ENCODE data around the gene IRX5. TPM values are rescaled to one million over a fixed set of nuclear protein-coding genes. Genes with fewer than 3 reads are reported as not detected.

The IRX5 gene
- total RNA-seq, 1 experiment from 2014 or later = 0.86 TPM

- no TSS peak for BruUV-seq (replicated peaks)
- intact Hi-C loops (cut with micrococcal nuclease) = loop anchor here (10.0 kb wide), 1 partner anchor 308 kb away; no protein-coding TSS in a partner anchor
- no peak overlapping the region for H3K4me2 ChIP-seq (ENCODE audit: low read length)
- ATAC-seq = no peak
- peaks cover 34% of the 10 kb centered on the region; the same call in 1 of the 2 replicates for H3K27me3 ChIP-seq (ENCODE audit: insufficient read depth, low read length)
- no peak overlapping the region for H3K9ac ChIP-seq (ENCODE audit: low read length)
- CTCF ChIA-PET = interaction anchor here (1.0 kb wide), 1 partner anchor 12 kb away, joined by 3 read pairs; no protein-coding TSS in a partner anchor
- TF ChIP-seq ELF1 (IDR thresholded peaks at IDR 0.05; ENCODE audit: borderline replicate concordance, low read depth) (no peak), REST (IDR thresholded peaks at IDR 0.05; ENCODE audit: low read depth) (no peak), SP1 (IDR thresholded peaks at IDR 0.05; ENCODE audit: low read depth) (no peak), POLR2AphosphoS5 (IDR thresholded peaks at IDR 0.05; ENCODE audit: low read depth, low read length) (no peak), ZNF274 (IDR thresholded peaks at IDR 0.05; ENCODE audit: low read depth, low read length) (no peak), SIN3A (IDR thresholded peaks at IDR 0.05; ENCODE audit: low read depth) (no peak), TCF7L2 (IDR thresholded peaks at IDR 0.05; ENCODE audit: borderline replicate concordance, extremely low read depth, insufficient read depth, insufficient read length) (no peak)
- TF ChIP-seq, protein P1, sequence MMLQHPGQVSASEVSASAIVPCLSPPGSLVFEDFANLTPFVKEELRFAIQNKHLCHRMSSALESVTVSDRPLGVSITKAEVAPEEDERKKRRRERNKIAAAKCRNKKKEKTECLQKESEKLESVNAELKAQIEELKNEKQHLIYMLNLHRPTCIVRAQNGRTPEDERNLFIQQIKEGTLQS (IDR thresholded peaks at IDR 0.05) = no peak
- TF ChIP-seq, protein P2, sequence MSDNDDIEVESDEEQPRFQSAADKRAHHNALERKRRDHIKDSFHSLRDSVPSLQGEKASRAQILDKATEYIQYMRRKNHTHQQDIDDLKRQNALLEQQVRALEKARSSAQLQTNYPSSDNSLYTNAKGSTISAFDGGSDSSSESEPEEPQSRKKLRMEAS (IDR thresholded peaks at IDR 0.05) = no peak
- RAD21 ChIA-PET (ENCODE audit: low non-redundant PET in 1 of 2, low total read pairs in 2 of 2, uncharacterized antibody in 2 of 2, unreplicated experiment in 2 of 2) = no interaction called here
- POLR2A ChIA-PET = no interaction called here
- H3K9me3 ChIP-seq (ENCODE audit: control insufficient read depth in 1 of 2, insufficient read depth in 1 of 2, low read depth in 1 of 2, low read length in 2 of 2) = no peaks in the 10 kb centered on the region
- no peaks in the 10 kb centered on the region for H3K4me1 ChIP-seq (ENCODE audit: control insufficient read depth in 1 of 2, insufficient read depth in 2 of 2, low read length in 2 of 2)
- H2AFZ ChIP-seq (ENCODE audit: low read depth, low read length, poor library complexity, severe bottlenecking) = no peak overlapping the region
- no peak overlapping the region for H3K27ac ChIP-seq (ENCODE audit: low read depth, low read length)
- no peaks in the 10 kb centered on the region for H4K20me1 ChIP-seq (ENCODE audit: insufficient read depth)
- H3K79me2 ChIP-seq (ENCODE audit: insufficient read depth, low read length) = no peaks in the 10 kb centered on the region
- no peaks in the 10 kb centered on the region for H3K9me2 ChIP-seq (ENCODE audit: insufficient read depth)
- DNase-seq (ENCODE audit: low read depth, low spot score) = no peak
- H3K36me3 ChIP-seq (ENCODE audit: control insufficient read depth in 1 of 2, insufficient read depth in 2 of 2, low read length in 2 of 2) = no peaks in the 10 kb centered on the region
- H3K4me3 ChIP-seq (replicated peaks in 1 of 2; ENCODE audit: low read depth in 1 of 2, low read length in 2 of 2) = no peak overlapping the region
Measured at GRCh38 chr16:54946909-54947308, 16.2 kb downstream of the IRX5 start.
